ENCODE data around the gene CRACR2B. TPM values are rescaled to one million over a fixed set of nuclear protein-coding genes. Genes with fewer than 3 reads are reported as not detected.

CRACR2B gene
- total and polyA plus RNA-seq, 10 of the 15 experiments (the other 5 are each of a cell fraction or from before 2014, with no cell fraction given): 0.10 to 33.7 (median 12.7) TPM

DNA sequence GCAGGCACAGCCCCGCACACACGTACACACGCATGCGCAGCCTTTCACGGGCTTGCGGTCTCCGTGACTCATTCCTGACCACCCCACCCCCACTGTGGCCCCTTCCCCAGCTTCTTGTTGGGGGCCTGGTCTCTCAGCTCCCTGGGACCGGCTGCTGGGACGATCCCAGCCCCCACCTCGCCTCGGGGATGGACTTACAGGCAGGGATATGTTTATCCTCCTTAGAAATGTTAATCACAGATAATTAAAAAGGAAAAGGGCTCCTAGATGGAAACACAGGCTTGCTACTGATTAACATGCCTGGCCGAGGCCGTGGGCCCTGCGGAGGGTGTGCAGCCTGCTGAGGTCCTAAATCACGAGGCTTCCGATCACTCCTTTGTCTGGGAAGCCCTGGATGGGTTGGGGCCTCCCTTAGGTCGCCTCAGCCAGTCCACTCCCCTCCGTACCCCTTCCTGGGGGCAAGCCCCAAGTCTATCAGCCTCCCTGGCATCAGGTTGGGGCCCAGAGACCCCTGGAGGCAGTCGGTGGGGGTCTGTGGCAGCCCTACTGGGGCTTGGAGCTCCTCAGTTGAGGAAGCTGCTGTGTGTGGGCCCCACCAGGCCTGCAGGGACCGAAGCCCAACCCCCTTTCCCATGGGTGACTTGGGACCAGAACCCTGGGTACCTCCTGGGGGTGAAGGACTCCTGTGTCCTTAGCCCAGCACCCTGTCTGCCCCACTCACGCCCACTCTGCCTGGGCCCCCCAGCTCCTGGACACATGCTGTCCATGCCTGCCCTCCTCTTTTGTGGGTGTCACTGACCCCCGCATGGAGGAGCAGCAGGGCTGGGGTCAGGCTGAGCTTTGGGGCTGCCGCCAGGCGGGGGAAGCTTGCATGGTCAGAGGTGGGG lies 35.5 kb downstream of the CRACR2B start (continued):
- TF ChIP-seq, protein P1, sequence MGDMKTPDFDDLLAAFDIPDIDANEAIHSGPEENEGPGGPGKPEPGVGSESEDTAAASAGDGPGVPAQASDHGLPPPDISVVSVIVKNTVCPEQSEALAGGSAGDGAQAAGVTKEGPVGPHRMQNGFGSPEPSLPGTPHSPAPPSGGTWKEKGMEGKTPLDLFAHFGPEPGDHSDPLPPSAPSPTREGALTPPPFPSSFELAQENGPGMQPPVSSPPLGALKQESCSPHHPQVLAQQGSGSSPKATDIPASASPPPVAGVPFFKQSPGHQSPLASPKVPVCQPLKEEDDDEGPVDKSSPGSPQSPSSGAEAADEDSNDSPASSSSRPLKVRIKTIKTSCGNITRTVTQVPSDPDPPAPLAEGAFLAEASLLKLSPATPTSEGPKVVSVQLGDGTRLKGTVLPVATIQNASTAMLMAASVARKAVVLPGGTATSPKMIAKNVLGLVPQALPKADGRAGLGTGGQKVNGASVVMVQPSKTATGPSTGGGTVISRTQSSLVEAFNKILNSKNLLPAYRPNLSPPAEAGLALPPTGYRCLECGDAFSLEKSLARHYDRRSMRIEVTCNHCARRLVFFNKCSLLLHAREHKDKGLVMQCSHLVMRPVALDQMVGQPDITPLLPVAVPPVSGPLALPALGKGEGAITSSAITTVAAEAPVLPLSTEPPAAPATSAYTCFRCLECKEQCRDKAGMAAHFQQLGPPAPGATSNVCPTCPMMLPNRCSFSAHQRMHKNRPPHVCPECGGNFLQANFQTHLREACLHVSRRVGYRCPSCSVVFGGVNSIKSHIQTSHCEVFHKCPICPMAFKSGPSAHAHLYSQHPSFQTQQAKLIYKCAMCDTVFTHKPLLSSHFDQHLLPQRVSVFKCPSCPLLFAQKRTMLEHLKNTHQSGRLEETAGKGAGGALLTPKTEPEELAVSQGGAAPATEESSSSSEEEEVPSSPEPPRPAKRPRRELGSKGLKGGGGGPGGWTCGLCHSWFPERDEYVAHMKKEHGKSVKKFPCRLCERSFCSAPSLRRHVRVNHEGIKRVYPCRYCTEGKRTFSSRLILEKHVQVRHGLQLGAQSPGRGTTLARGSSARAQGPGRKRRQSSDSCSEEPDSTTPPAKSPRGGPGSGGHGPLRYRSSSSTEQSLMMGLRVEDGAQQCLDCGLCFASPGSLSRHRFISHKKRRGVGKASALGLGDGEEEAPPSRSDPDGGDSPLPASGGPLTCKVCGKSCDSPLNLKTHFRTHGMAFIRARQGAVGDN (IDR thresholded peaks at IDR 0.05): no peak
- TF ChIP-seq LARP7 (IDR thresholded peaks at IDR 0.05) (no peak), PAX5 (IDR thresholded peaks at IDR 0.05; ENCODE audit: borderline replicate concordance, low read depth, low read length) (no peak), RUNX3 (IDR thresholded peaks at IDR 0.05; ENCODE audit: low read length) (no peak), KAT2A (conservative IDR thresholded peaks at IDR 0.05; ENCODE audit: control insufficient read depth, low read depth, low read length) (no peak), ETV6 (conservative IDR thresholded peaks at IDR 0.05 in 1 of 2, IDR thresholded peaks at IDR 0.05 in 1 of 2; ENCODE audit: borderline replicate concordance in 1 of 2, low read depth in 1 of 2) (no peak), KLF5 (IDR thresholded peaks at IDR 0.05; ENCODE audit: partially characterized antibody) (no peak), POU2F2 (IDR thresholded peaks at IDR 0.05; ENCODE audit: borderline replicate concordance, low read depth, low read length) (no peak), STAT3 (IDR thresholded peaks at IDR 0.05; ENCODE audit: low read depth, low read length) (no peak), SREBF2 (IDR thresholded peaks at IDR 0.05; ENCODE audit: low read length) (no peak), ZBED1 (IDR thresholded peaks at IDR 0.05; ENCODE audit: borderline replicate concordance) (no peak), RBBP5 (conservative IDR thresholded peaks at IDR 0.05) (no peak)
- TF ChIP-seq, protein P2, sequence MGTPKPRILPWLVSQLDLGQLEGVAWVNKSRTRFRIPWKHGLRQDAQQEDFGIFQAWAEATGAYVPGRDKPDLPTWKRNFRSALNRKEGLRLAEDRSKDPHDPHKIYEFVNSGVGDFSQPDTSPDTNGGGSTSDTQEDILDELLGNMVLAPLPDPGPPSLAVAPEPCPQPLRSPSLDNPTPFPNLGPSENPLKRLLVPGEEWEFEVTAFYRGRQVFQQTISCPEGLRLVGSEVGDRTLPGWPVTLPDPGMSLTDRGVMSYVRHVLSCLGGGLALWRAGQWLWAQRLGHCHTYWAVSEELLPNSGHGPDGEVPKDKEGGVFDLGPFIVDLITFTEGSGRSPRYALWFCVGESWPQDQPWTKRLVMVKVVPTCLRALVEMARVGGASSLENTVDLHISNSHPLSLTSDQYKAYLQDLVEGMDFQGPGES (IDR thresholded peaks at IDR 0.05): no peak
